BJ (cell line): Measurements from ENCODE around the gene SDSL. TPM values are rescaled to one million over a fixed set of nuclear protein-coding genes. Genes with fewer than 3 reads are reported as not detected.

Experiments
- CTCF ChIA-PET: fragments of 350-600 bp; formaldehyde crosslinking; extraction: SDS; loops from one replicate; lab custom pipeline; 2021; ENCODE audit warnings: antibody characterized with exemption, inconsistent platforms; lab: Yijun Ruan, JAX
- POLR2A ChIA-PET: fragments of 300-600 bp; sonication (Branson Sonifier 250); formaldehyde crosslinking; extraction: SDS; loops from one replicate; lab custom pipeline; 2021; ENCODE audit warnings: antibody characterized with exemption; lab: Charles Lee
- DNase-seq: peaks from one replicate; pipeline ENCODE4 v3.0.0-alpha.2; 2011; ENCODE audit warnings: low read depth
- H3K27me3 ChIP-seq: 2 replicates; pipeline ENCODE4 v1.6.0; 2011; ENCODE audit warnings: low read length; ENCODE audit not compliant: control insufficient read depth, insufficient read depth
- H3K36me3 ChIP-seq: 2 replicates; pipeline ENCODE4 v1.5.1; 2011; ENCODE audit warnings: low read length; ENCODE audit not compliant: control insufficient read depth, insufficient read depth
- H3K4me3 ChIP-seq: 2 replicates; pipeline ENCODE4 v1.5.1; 2011; ENCODE audit warnings: low read depth, mild to moderate bottlenecking, control low read depth, low read length
- CTCF ChIP-seq: IDR thresholded peaks from 2 replicates; pipeline ENCODE4 v1.5.1; 2011; ENCODE audit warnings: low read depth, mild to moderate bottlenecking, control low read depth, inconsistent platforms, low read length, moderate library complexity; ENCODE audit not compliant: insufficient read depth
- polyA plus RNA-seq: library from polyadenylated mRNA; depleted of rRNA; stranded (reverse); fragments of >200 nt; gene quantifications from 2 replicates; pipeline ENCODE4 v1.2.3, GENCODE V29; 2011

SDSL gene
- polyA plus RNA-seq, 1 experiment = 13.2 TPM

- POLR2A ChIA-PET = no interaction called here
- DNase-seq = no peak
- Histone ChIP-seq H3K36me3 (no peaks in the 10 kb centered on the region), H3K4me3 (no peak overlapping the region), H3K27me3 (peaks cover 71% of the 10 kb centered on the region)
- TF ChIP-seq CTCF = no peak
- CTCF ChIA-PET = interaction anchor here (1.0 to 1.3 kb wide), 4 partner anchors 8 to 449 kb away, joined by 3 to 4 read pairs (median 3); no protein-coding TSS in a partner anchor
Measured at GRCh38 chr12:113464852-113465719, 42.9 kb downstream of the SDSL start.

GRCh38 chr12:113465808-113466453 lies 43.8 kb downstream of the SDSL start:
- no peak for TF ChIP-seq CTCF
- Histone ChIP-seq H3K4me3 (no peak overlapping the region), H3K27me3 (peaks cover 77% of the 10 kb centered on the region), H3K36me3 (no peaks in the 10 kb centered on the region)
- ChIA-PET CTCF (interaction anchor here (1.3 to 1.4 kb wide), 2 partner anchors 8 to 14 kb away, joined by 3 read pairs; no protein-coding TSS in a partner anchor), POLR2A (no interaction called here)
- DNase-seq = no peak

GRCh38 chr12:113466454-113467141 lies 44.4 kb downstream of the SDSL start:
- peak overlapping the region; percentile 36; the same call in 1 of the 2 replicates for H3K4me3 ChIP-seq
- POLR2A ChIA-PET = no interaction called here
- CTCF ChIA-PET = interaction anchor here (1.3 to 1.4 kb wide), 2 partner anchors 9 to 13 kb away, joined by 3 read pairs; no protein-coding TSS in a partner anchor
- peaks cover 83% of the 10 kb centered on the region for H3K27me3 ChIP-seq
- TF ChIP-seq CTCF = no peak
- no peaks in the 10 kb centered on the region for H3K36me3 ChIP-seq
- DNase-seq = no peak

GRCh38 chr12:113467142-113467501 lies 44.9 kb downstream of the SDSL start:
- ChIA-PET POLR2A (no interaction called here), CTCF (interaction anchor here (1.4 kb wide), 1 partner anchor 13 kb away, joined by 3 read pairs; no protein-coding TSS in a partner anchor)
- no peak for TF ChIP-seq CTCF
- peaks cover 87% of the 10 kb centered on the region for H3K27me3 ChIP-seq
- DNase-seq = no peak
- H3K36me3 ChIP-seq = no peaks in the 10 kb centered on the region
- H3K4me3 ChIP-seq = peak overlapping the region; percentile 36
